GM23338 (cell line): ENCODE results near the gene RAD51B.

Source experiments
- CREB1 ChIP-seq: fragments of 250-450 bp; sonication (Bioruptor Pico); IDR thresholded peaks from 2 replicates; pipeline ENCODE4 v1.5.0; 2020; ENCODE audit warnings: low read depth, mild to moderate bottlenecking, moderate library complexity
- CTCF ChIP-seq, 2 experiments: fragments of 200-600 bp in 1 of 2; sonication (generic) in 1 of 2; conservative IDR thresholded peaks; 2 replicates each; pipeline versions ENCODE4 v1.5.1 to v1.6.1; 2016 to 2017; ENCODE audit warnings: antibody characterized with exemption in 2 of 2, low read depth in 2 of 2, mild to moderate bottlenecking in 2 of 2, moderate library complexity in 1 of 2
- EZH2 ChIP-seq: fragments of 200-600 bp; sonication (generic); IDR thresholded peaks from one replicate; pipeline ENCODE4 v1.8.0; 2017; ENCODE audit warnings: antibody characterized with exemption, mild to moderate bottlenecking, low read depth; ENCODE audit not compliant: unreplicated experiment
- EZH2phosphoT487 ChIP-seq: fragments of 200-600 bp; sonication (generic); IDR thresholded peaks from one replicate; pipeline ENCODE4 v1.8.1; 2018; ENCODE audit warnings: antibody characterized with exemption; ENCODE audit not compliant: unreplicated experiment
- NANOG ChIP-seq: IDR thresholded peaks from 2 replicates; pipeline ENCODE4 v1.6.1; 2016; ENCODE audit warnings: antibody characterized with exemption, borderline replicate concordance
- POLR2AphosphoS5 ChIP-seq: IDR thresholded peaks from 2 replicates; pipeline ENCODE4 v1.6.1; 2016; ENCODE audit warnings: antibody characterized with exemption, low read depth
- STAT1 ChIP-seq: IDR thresholded peaks from one replicate; pipeline ENCODE4 v1.6.1; 2016; ENCODE audit warnings: antibody characterized with exemption; ENCODE audit not compliant: unreplicated experiment
- TF ChIP-seq, protein P1 (sequence below): IDR thresholded peaks from one replicate; pipeline ENCODE4 v1.6.1; 2018; ENCODE audit warnings: antibody characterized with exemption; ENCODE audit not compliant: unreplicated experiment

GRCh38 chr14:68611599-68611998 lies 792.0 kb downstream of the RAD51B start:
- no peak for TF ChIP-seq CTCF (conservative IDR thresholded peaks at IDR 0.05; ENCODE audit: low read depth in 2 of 2)
- TF ChIP-seq POLR2AphosphoS5 = no peak
- TF ChIP-seq EZH2 = no peak
- TF ChIP-seq STAT1 = no peak
- no peak for TF ChIP-seq EZH2phosphoT487
- no peak for TF ChIP-seq NANOG
- TF ChIP-seq, protein P1, sequence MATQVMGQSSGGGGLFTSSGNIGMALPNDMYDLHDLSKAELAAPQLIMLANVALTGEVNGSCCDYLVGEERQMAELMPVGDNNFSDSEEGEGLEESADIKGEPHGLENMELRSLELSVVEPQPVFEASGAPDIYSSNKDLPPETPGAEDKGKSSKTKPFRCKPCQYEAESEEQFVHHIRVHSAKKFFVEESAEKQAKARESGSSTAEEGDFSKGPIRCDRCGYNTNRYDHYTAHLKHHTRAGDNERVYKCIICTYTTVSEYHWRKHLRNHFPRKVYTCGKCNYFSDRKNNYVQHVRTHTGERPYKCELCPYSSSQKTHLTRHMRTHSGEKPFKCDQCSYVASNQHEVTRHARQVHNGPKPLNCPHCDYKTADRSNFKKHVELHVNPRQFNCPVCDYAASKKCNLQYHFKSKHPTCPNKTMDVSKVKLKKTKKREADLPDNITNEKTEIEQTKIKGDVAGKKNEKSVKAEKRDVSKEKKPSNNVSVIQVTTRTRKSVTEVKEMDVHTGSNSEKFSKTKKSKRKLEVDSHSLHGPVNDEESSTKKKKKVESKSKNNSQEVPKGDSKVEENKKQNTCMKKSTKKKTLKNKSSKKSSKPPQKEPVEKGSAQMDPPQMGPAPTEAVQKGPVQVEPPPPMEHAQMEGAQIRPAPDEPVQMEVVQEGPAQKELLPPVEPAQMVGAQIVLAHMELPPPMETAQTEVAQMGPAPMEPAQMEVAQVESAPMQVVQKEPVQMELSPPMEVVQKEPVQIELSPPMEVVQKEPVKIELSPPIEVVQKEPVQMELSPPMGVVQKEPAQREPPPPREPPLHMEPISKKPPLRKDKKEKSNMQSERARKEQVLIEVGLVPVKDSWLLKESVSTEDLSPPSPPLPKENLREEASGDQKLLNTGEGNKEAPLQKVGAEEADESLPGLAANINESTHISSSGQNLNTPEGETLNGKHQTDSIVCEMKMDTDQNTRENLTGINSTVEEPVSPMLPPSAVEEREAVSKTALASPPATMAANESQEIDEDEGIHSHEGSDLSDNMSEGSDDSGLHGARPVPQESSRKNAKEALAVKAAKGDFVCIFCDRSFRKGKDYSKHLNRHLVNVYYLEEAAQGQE = no peak
- TF ChIP-seq CREB1 (CRISPR knock-in tag) = no peak
